Omental fat pad (tissue), 4 donors: ENCODE measurements around the gene CCR3. TPM values are rescaled to one million over a fixed set of nuclear protein-coding genes. Genes with fewer than 3 reads are reported as not detected.

Experiments used
- ATAC-seq: fragments of 150-250 bp; one replicate; pipeline ENCODE4 v1.9.1; 2016; ENCODE audit warnings: mild to moderate bottlenecking, moderate library complexity; ENCODE audit not compliant: low FRiP score
- DNase-seq: peaks from one replicate; pipeline ENCODE4 v3.0.0-alpha.2; 2019; ENCODE audit warnings: low spot score
- total RNA-seq, 4 donors: library from RNA; depleted of rRNA; stranded (reverse); fragments of >200 nt; gene quantifications; one replicate each; pipeline ENCODE4 v1.1.0, GENCODE V29; 2016
- TF ChIP-seq, protein P1 (sequence below), 3 donors: fragments of 450-650 bp; IDR thresholded peaks; one replicate each; pipeline ENCODE4 v1.5.1; 2016 to 2017; ENCODE audit warnings: antibody characterized with exemption in 3 of 3, mild to moderate bottlenecking in 3 of 3, moderate library complexity in 2 of 3

The CCR3 gene
- total RNA-seq, result under 1 TPM in 1 of 4 donors, not detected in 3; 0.37 TPM

DNA sequence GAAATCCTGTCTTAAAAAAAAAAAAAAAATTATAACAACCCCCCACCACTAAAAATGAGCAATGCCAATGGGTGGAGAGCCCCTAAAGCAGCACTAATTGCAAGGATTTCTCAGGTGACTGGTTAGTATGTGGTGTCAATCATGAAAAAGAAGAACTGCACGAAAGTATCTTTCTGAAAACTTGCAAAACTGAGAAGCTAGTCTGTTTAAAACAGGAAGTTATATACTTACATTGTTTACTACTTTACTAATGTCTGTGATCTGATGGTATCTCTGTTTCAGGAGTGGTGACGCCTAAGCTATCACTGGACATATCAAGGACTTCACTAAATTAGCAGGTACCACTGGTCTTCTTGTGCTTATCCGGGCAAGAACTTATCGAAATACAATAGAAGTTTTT is at the start of gene CCR3:
CCR3 (plus strand) TSS at position 341 of the 400 bp plus-strand sequence. CDS start 22,699 bp downstream, outside the sequence.
- TF ChIP-seq, protein P1, sequence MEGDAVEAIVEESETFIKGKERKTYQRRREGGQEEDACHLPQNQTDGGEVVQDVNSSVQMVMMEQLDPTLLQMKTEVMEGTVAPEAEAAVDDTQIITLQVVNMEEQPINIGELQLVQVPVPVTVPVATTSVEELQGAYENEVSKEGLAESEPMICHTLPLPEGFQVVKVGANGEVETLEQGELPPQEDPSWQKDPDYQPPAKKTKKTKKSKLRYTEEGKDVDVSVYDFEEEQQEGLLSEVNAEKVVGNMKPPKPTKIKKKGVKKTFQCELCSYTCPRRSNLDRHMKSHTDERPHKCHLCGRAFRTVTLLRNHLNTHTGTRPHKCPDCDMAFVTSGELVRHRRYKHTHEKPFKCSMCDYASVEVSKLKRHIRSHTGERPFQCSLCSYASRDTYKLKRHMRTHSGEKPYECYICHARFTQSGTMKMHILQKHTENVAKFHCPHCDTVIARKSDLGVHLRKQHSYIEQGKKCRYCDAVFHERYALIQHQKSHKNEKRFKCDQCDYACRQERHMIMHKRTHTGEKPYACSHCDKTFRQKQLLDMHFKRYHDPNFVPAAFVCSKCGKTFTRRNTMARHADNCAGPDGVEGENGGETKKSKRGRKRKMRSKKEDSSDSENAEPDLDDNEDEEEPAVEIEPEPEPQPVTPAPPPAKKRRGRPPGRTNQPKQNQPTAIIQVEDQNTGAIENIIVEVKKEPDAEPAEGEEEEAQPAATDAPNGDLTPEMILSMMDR (IDR thresholded peaks at IDR 0.05), result no peak
- ATAC-seq (no peak), DNase-seq (no peak)

DNA sequence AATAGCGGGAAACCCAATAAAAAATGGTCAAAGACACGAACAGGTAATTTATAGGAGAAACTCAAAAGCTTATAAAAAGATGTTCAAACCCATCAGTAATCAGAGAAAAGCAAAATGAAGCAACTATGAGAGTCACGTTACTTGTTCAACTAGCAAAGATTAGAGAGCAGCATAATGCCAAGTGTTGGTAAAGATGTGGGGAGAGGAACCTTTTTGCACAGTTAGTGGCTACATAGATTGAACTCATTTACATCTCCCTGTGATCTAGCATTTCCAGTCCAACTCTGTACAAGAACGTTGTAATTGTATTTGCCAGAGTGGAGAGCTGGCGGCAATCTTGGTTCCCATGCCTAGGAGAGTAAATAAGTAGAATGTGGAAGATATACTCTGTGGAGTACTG is 49.3 kb upstream of the CCR3 start:
- no peak for ATAC-seq
- TF ChIP-seq, protein P1 (IDR thresholded peaks at IDR 0.05), result no peak

GRCh38 chr3:46193436-46193835 is 48.8 kb upstream of the CCR3 start:
- ATAC-seq, result no peak
- TF ChIP-seq, protein P1 (IDR thresholded peaks at IDR 0.05), result no peak

More for the DNA sequence above, 49.3 kb upstream of the CCR3 start:
- no peak for DNase-seq

DNA sequence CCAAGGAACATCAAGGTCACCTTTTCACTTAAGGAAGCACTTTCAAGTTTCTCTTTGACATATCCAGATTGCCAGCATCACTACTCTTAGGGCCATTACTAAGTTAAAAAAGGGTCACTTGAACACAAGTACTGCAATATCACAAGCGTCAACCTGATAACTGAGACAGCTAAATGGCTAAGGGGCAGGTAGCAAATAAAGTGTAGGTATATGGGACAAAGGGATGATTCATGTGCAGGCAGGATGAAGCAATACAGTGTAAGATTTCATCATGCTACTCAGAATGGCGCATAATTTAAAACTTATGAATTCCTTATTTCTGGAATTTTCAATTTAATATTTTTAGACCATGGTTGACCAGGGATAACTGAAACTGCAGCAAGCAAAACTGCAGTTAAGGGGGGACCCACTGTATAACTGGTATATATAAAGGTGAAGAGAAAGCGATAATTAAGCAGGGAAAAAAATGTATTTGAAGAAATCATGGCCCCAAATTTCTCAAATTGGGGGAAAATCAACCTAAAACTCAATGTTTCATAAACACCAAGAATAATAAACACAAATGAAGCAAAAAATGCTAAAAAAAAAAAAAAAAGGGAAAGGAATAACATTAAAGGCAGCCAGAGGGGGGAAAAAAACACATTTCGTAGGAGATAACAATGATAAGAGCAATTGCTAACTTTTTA is 47.2 kb upstream of the CCR3 start:
- ATAC-seq (no peak), DNase-seq (no peak)
- TF ChIP-seq, protein P1 (IDR thresholded peaks at IDR 0.05), result no peak

More at GRCh38 chr3:46193436-46193835, 48.8 kb upstream of the CCR3 start:
- DNase-seq, result no peak

DNA sequence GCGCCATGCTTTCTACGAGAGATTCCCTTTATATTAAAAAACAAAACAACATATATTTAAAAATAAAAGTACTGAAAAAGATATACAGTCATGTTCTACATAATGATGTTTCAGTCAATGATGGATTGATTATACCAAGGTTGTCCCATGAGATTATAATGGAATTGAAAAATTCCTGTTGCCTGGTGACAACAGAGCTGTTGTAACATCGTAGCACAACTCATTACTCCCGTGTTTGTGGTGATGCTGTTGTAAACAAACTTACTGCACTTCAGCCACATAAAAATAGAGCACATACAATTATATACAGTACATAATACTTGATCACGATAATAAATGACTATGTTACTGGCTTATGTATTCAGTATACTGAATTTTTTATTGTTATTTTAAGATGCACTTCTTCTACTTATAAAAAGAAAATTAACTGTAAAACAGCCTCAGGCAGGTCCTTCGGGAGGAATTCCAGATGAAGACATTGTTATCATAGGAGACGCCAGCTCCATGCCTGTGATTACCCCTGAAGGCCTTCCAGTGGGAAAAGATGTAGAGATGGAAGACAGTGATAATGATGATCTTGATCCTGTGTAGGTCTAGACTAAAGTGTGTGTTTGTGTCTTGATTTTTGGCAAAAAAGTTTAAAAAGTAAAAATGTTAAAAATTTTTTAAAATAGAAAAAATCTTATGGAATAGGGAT is 45.9 kb upstream of the CCR3 start:
- DNase-seq, result no peak
- no peak for ATAC-seq
- TF ChIP-seq, protein P1 (IDR thresholded peaks at IDR 0.05), result no peak

DNA sequence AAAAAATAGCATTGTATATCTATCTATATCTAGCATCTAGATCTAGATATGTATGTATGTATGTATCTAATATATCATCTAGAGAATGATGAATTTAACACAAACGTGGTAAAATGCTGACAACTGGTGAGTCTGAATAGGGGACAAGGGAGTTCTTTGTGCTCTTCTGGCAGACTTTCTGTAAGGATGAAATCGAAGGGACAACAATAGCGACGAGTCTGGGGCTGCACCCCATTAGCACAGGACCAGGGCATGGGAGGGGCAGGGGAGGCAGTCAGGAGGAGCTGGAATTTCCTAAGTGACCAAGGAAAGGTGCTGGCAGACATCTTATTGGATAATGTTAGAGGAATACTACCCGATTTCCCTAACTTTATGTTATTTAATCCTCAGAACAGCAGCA is 42.0 kb upstream of the CCR3 start:
- ATAC-seq, result no peak
- DNase-seq, result no peak
- TF ChIP-seq, protein P1 (IDR thresholded peaks at IDR 0.05), result no peak
